Transverse colon (tissue), 3 donors: ENCODE results near the gene TMEM184A.

Experiments used
- CTCF ChIP-seq, 5 experiments: fragments of 200-600 bp in 3 of 5; fragments of 450-650 bp in 2 of 5; sonication (generic) in 3 of 5; IDR thresholded peaks; 1 replicate in 2 of 5; 2 replicates in 3 of 5; pipeline ENCODE4 v1.5.1; 2016 to 2017; ENCODE audit warnings: antibody characterized with exemption in 5 of 5, inconsistent platforms in 3 of 5, mild to moderate bottlenecking in 2 of 5, moderate library complexity in 1 of 5
- EP300 ChIP-seq: sonication (generic); formaldehyde crosslinking; IDR thresholded peaks from one replicate; pipeline ENCODE4 v1.6.1; 2017; ENCODE audit warnings: antibody characterized with exemption, low read depth
- POLR2A ChIP-seq: fragments of 450-650 bp; IDR thresholded peaks from one replicate; pipeline ENCODE4 v1.6.1; 2016; ENCODE audit warnings: antibody characterized with exemption, mild to moderate bottlenecking, moderate library complexity

GRCh38 chr7:1546274-1546908, 9.6 kb downstream of the TMEM184A start:
- TF ChIP-seq EP300 = no peak
- TF ChIP-seq CTCF (IDR thresholded peaks at IDR 0.05) = no peak
- TF ChIP-seq POLR2A = no peak
